MM.1S (cell line): Measurements from ENCODE around the gene EME2.

ENCODE experiments used
- CTCF ChIP-seq: fragments of 300-600 bp; sonication (generic); IDR thresholded peaks from 2 replicates; pipeline ENCODE4 v1.5.1; 2016; ENCODE audit warnings: antibody characterized with exemption, low read length, mixed read lengths
- EZH2 ChIP-seq: fragments of 300-600 bp; sonication (generic); optimal IDR thresholded peaks from 2 replicates; pipeline ENCODE3; 2017; ENCODE audit warnings: low read depth, mild to moderate bottlenecking, antibody characterized with exemption, low read length, mixed read lengths
- EZH2phosphoT487 ChIP-seq: fragments of 300-600 bp; sonication (generic); IDR thresholded peaks from 2 replicates; pipeline ENCODE4 v1.6.1; 2018; ENCODE audit warnings: antibody characterized with exemption, low read length

- TF ChIP-seq CTCF = no peak
- TF ChIP-seq EZH2 = no peak
- no peak for TF ChIP-seq EZH2phosphoT487
Observed at GRCh38 chr16:1743376-1744337, 29.0 kb upstream of the EME2 start.
